OCI-LY7 (cell line): ENCODE measurements around the gene PPP1R2. TPM values are rescaled to one million over a fixed set of nuclear protein-coding genes. Genes with fewer than 3 reads are reported as not detected.
A peak's percentile ranks its signal among the peaks of the same experiment; 100 is the strongest.

ENCODE experiments used
- BruUV-seq: library from RNA; stranded (reverse); fragments of 400-500 nt; replicated peaks from 2 replicates; lab custom pipeline; 2021; lab: Mats Ljungman, UMichigan
- CTCF ChIA-PET: fragments of 300-600 bp; sonication (Branson Sonifier 250); formaldehyde crosslinking; loops from one replicate; lab custom pipeline; 2022; ENCODE audit warnings: antibody characterized with exemption; ENCODE audit not compliant: unreplicated experiment; lab: Charles Lee
- POLR2A ChIA-PET: fragments of 300-600 bp; sonication (Branson Sonifier 250); formaldehyde crosslinking; loops from one replicate; lab custom pipeline; 2022; ENCODE audit warnings: antibody characterized with exemption; lab: Charles Lee
- DNase-seq: peaks from one replicate; pipeline ENCODE4 v3.0.0-alpha.2; 2015; ENCODE audit warnings: low spot score
- H2AFZ ChIP-seq: fragments of 200-600 bp; sonication (generic), shearing (Covaris generic); 2 replicates; pipeline ENCODE4 v1.6.1; 2014; ENCODE audit warnings: mild to moderate bottlenecking, antibody characterized with exemption, low read length, moderate library complexity
- H3K27ac ChIP-seq: fragments of 200-600 bp; sonication (generic); 2 replicates; pipeline ENCODE4 v1.5.1; 2014; ENCODE audit warnings: mixed run types, low read depth, mild to moderate bottlenecking, moderate library complexity, low read length, inconsistent platforms; ENCODE audit not compliant: poor library complexity, severe bottlenecking
- H3K36me3 ChIP-seq: fragments of 200-600 bp; sonication (generic); 2 replicates; pipeline ENCODE4 v1.6.1; 2014; ENCODE audit warnings: mild to moderate bottlenecking, antibody characterized with exemption, low read length, moderate library complexity, mixed read lengths; ENCODE audit not compliant: insufficient read depth
- H3K4me1 ChIP-seq: fragments of 200-600 bp; sonication (generic); 2 replicates; pipeline ENCODE4 v1.5.1; 2014; ENCODE audit warnings: mild to moderate bottlenecking, low read length; ENCODE audit not compliant: insufficient read depth, poor library complexity, severe bottlenecking
- H3K4me2 ChIP-seq: fragments of 200-600 bp; sonication (generic); 2 replicates; pipeline ENCODE4 v1.6.1; 2014; ENCODE audit warnings: mild to moderate bottlenecking, low read length
- H3K4me3 ChIP-seq: fragments of 200-600 bp; sonication (generic); 2 replicates; pipeline ENCODE4 v1.5.1; 2014; ENCODE audit warnings: mild to moderate bottlenecking, low read depth, low read length; ENCODE audit not compliant: poor library complexity, severe bottlenecking
- H3K79me2 ChIP-seq: fragments of 200-600 bp; sonication (generic); 2 replicates; pipeline ENCODE4 v1.6.1; 2016; ENCODE audit warnings: low read depth, mild to moderate bottlenecking, low read length, moderate library complexity, mixed read lengths; ENCODE audit not compliant: insufficient read depth
- H3K9me2 ChIP-seq: fragments of 200-600 bp; sonication (generic); 2 replicates; pipeline ENCODE4 v1.6.1; 2016; ENCODE audit warnings: mild to moderate bottlenecking, low read length, mixed read lengths; ENCODE audit not compliant: insufficient read depth
- H3K9me3 ChIP-seq: fragments of 200-600 bp; sonication (generic); 2 replicates; pipeline ENCODE4 v1.6.1; 2014; ENCODE audit warnings: mild to moderate bottlenecking, mixed run types, low read length, mixed read lengths
- H4K20me1 ChIP-seq: fragments of 200-600 bp; sonication (generic); 2 replicates; pipeline ENCODE4 v1.6.1; 2014; ENCODE audit warnings: mild to moderate bottlenecking, antibody characterized with exemption, low read length, moderate library complexity, mixed read lengths; ENCODE audit not compliant: insufficient read depth
- CTCF ChIP-seq: fragments of 200-600 bp; sonication (generic); conservative IDR thresholded peaks from 2 replicates; pipeline ENCODE4 v1.5.1; 2014; ENCODE audit warnings: mild to moderate bottlenecking, antibody characterized with exemption, low read length, moderate library complexity, mixed read lengths
- EZH2phosphoT487 ChIP-seq: fragments of 200-600 bp; sonication (generic); IDR thresholded peaks from 2 replicates; pipeline ENCODE4 v1.6.1; 2018; ENCODE audit warnings: low read depth, borderline replicate concordance, mild to moderate bottlenecking, mixed run types, antibody characterized with exemption, low read length, moderate library complexity, mixed read lengths
- intact Hi-C: fragments of 100-400 bp; cut with micrococcal nuclease; formaldehyde crosslinking; loops from one replicate; pipeline ENCODE4 v1.10.0; 2022; ENCODE audit not compliant: unreplicated experiment
- total RNA-seq, 2 experiments: library from RNA; depleted of rRNA in 1 of 2; stranded (reverse); fragments of >200 nt in 1 of 2; shearing (Covaris generic) in 1 of 2; gene quantifications; 2 replicates each; pipeline ENCODE4 v1.2.3, GENCODE V29; 2014 to 2022

PPP1R2 gene
- total RNA-seq, 2 experiments from 2014 or later: 91.9 to 239 TPM

GRCh38 chr3:195532834-195533233 lies 10.3 kb downstream of the PPP1R2 start:
- DNase-seq: no peak
- H3K9me3 ChIP-seq: no peaks in the 10 kb centered on the region
- H3K9me2 ChIP-seq: no peaks in the 10 kb centered on the region
- no peak overlapping the region for H3K4me3 ChIP-seq
- intact Hi-C loops: loop anchor here (5.0 kb wide), 1 partner anchor 861 kb away; the partner anchor contains the start of gene LSG1
- no peak for TF ChIP-seq CTCF
- TF ChIP-seq EZH2phosphoT487: no peak
- H2AFZ ChIP-seq: no peak overlapping the region
- ChIA-PET POLR2A (interaction anchor here (1.0 to 3.7 kb wide), 3 partner anchors 10 to 26 kb away, joined by 3 to 19 read pairs (median 10); partner anchors contain the start of gene PPP1R2), CTCF (no interaction called here)
- H4K20me1 ChIP-seq: peaks cover 20% of the 10 kb centered on the region; the same call in 1 of the 2 replicates
- no TSS peak for BruUV-seq
- peaks cover 61% of the 10 kb centered on the region for H3K4me1 ChIP-seq
- H3K27ac ChIP-seq: no peak overlapping the region
- peaks cover 62% of the 10 kb centered on the region for H3K36me3 ChIP-seq
- peaks cover 95% of the 10 kb centered on the region for H3K79me2 ChIP-seq
- peak overlapping the region; percentile 42 for H3K4me2 ChIP-seq

GRCh38 chr3:195532345-195532744 lies 10.8 kb downstream of the PPP1R2 start:
- POLR2A ChIA-PET: interaction anchor here (0.6 to 3.7 kb wide), 3 partner anchors 9 to 75 kb away, joined by 3 to 19 read pairs (median 10); partner anchors contain the start of gene PPP1R2
- Histone ChIP-seq H3K9me3 (no peaks in the 10 kb centered on the region), H2AFZ (no peak overlapping the region), H3K9me2 (no peaks in the 10 kb centered on the region), H3K27ac (no peak overlapping the region), H3K4me1 (peaks cover 56% of the 10 kb centered on the region), H3K4me3 (no peak overlapping the region), H3K79me2 (peaks cover 94% of the 10 kb centered on the region), H3K4me2 (peak overlapping the region; percentile 42), H4K20me1 (peaks cover 20% of the 10 kb centered on the region; the same call in 1 of the 2 replicates), H3K36me3 (peaks cover 67% of the 10 kb centered on the region)
- CTCF ChIA-PET: no interaction called here
- no peak for DNase-seq
- BruUV-seq: no TSS peak
- intact Hi-C loops: loop anchor here (5.0 kb wide), 1 partner anchor 860 kb away; the partner anchor contains the start of gene LSG1
- TF ChIP-seq EZH2phosphoT487: no peak
- TF ChIP-seq CTCF: no peak

- intact Hi-C loops: loop anchor here (5.0 kb wide), 1 partner anchor 859 kb away; the partner anchor contains the start of gene LSG1
- no peaks in the 10 kb centered on the region for H3K9me2 ChIP-seq
- H3K4me3 ChIP-seq: no peak overlapping the region
- TF ChIP-seq CTCF (no peak), EZH2phosphoT487 (no peak)
- ChIA-PET CTCF (no interaction called here), POLR2A (interaction anchor here (2.3 to 3.7 kb wide), 2 partner anchors 9 to 11 kb away, joined by 10 to 19 read pairs; partner anchors contain the start of gene PPP1R2)
- no peak for DNase-seq
- H3K27ac ChIP-seq: no peak overlapping the region
- no peaks in the 10 kb centered on the region for H3K9me3 ChIP-seq
- no peak overlapping the region for H3K4me2 ChIP-seq
- no peak overlapping the region for H2AFZ ChIP-seq
- H3K36me3 ChIP-seq: peaks cover 67% of the 10 kb centered on the region
- H3K79me2 ChIP-seq: peaks cover 88% of the 10 kb centered on the region
- BruUV-seq: no TSS peak
- peaks cover 20% of the 10 kb centered on the region; the same call in 1 of the 2 replicates for H4K20me1 ChIP-seq
- H3K4me1 ChIP-seq: peaks cover 50% of the 10 kb centered on the region
Measured at GRCh38 chr3:195531683-195532082, 11.4 kb downstream of the PPP1R2 start.
